HG02798 (cell line): Measurements from ENCODE around the gene PMP22.
A peak's percentile ranks its signal among the peaks of the same experiment; 100 is the strongest.

Experiments used
- ATAC-seq: cut with Tn5 transposase; IDR thresholded peaks from one replicate; pipeline ENCODE4 v1.9.1; 2021; ENCODE audit warnings: mild to moderate bottlenecking; ENCODE audit not compliant: unreplicated experiment, poor library complexity

Gene PMP22

DNA sequence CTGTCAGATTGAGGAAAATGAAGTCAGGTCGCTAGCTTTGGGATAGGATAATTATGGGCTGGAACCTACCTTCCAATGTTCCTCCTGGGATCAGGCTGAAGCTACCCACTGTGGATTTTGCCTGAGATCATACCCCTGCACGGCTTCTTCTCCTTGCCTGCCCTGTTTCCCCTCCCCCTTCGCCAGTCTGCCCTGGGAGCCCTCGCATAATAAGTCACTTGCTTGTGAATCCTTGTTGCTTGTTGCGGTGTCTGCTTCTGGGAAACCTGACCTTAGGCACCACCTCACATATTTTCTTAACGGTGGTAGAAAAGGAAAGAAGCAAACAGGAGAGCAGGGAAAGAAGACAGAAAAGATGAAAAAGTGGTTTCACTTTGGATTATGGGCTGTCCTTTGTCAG, 13.3 kb upstream of the PMP22 start:
- no peak for ATAC-seq

DNA sequence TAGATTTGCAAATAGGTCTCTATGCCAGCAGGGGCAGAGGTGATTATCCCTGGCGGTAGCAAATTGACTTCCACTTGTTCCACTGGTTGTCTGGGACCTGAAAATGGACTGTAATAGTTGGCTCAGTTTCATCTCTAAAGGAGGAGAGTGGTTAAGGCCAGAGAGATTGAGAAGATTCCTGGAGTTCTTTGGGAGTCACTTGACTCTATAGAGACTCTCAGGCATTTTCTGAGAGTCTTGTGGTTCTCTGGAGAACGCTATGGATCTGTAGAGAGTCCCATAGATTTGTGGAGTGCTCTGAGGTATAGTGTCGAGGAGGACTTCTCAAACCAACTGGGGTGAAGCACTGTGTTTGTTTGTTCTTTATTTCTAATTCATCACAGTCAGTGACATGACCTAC, 8.9 kb upstream of the PMP22 start:
- ATAC-seq: no peak

DNA sequence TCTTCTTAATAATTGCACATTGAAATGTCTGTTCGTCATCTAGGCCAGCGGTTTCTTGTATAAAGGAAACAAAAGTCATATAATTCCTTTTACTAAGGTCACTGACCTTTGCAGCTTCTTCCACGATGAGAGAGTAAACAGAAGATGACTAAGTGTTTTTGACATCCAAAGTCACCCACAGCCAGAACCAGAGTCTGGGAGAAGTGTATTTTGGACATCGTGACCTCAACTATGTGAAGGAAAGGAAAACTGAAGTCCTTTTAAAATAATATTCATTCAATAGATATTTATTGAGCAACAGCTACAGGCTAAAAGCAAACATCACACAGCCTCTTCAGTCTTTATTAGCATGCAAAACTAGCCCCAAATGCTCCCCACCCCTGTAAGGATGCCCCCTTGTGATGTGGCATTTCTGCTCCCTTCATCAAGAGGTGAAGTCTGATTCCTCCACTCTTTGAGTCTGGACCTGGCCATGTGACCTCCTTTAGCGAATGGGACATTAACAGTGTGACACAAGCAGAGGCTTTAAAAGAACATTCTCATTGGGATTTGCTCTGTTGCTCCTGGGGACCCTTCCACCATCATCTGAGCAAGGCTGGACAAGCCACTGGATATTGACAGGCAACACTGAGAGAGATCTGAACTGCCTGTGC, 8.1 kb upstream of the PMP22 start:
- ATAC-seq: no peak

DNA sequence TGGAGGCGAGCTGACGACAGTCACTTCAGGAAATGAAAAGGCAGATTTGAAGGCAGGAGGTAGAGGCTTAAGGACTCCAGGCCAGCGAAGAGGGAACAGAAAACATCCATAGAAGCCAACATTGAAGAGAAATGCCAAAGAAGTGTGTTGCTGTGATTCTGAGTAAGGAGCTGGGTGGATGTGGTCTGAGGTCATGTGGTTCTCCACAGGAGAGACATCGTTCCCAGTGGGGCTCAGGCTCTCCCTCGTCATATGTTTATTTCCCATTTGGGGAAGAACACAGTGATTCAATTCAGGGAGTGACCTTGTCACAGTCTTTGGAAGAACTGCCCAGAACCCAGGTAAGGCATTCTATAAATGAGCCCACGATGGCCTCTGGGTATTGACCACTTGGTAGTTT, 6.6 kb upstream of the PMP22 start:
- no peak for ATAC-seq

DNA sequence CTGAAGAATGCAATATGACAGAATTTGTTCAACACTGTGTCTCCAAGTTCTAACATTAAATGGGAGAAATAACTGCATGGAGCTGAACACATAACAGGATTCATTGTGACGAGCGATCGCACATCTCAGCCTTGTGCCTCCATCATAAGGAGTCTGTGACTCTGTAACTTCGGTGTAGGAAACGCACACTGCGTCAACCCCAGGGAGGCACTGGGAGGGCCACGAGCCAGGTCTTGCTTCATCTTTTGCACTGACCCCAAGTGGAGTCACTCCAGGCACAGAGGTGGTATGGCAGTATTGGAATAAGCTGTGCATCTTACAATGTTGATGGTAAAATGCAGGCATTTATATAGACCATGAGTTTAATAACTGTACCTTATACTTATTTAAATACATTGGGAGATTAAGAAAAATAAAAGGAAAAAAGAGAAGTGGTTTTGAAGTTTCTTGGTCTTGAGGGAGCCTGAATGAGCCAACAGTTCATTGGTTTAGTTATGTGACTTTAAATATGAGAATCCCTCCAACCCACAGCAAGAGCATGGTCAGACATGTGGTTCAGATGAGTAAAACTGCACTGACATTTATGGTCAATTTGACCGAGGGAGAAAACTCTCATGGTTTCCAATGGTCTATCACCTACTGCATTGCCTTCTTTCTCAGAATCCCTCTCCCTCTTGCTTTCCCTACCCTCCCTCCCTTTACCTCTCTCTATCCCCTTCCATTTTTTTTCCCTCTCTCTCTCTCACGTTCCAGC, 5.7 kb upstream of the PMP22 start:
- ATAC-seq: no peak

DNA sequence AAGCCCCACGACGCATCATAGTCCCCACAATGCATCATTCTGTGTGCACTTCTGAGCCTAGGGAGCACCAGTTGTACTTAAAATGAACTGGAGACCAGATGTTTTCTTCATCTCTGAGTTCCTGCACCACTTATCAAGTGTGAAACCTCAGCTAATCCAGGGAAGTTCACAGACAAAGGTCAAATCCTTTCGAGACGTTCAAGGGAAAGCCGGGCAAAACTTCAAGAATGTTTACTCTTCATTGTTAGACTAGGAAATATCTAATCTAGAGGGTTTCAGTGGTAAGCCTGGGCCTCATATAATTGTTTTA, 4.6 kb upstream of the PMP22 start:
- ATAC-seq: no peak

DNA sequence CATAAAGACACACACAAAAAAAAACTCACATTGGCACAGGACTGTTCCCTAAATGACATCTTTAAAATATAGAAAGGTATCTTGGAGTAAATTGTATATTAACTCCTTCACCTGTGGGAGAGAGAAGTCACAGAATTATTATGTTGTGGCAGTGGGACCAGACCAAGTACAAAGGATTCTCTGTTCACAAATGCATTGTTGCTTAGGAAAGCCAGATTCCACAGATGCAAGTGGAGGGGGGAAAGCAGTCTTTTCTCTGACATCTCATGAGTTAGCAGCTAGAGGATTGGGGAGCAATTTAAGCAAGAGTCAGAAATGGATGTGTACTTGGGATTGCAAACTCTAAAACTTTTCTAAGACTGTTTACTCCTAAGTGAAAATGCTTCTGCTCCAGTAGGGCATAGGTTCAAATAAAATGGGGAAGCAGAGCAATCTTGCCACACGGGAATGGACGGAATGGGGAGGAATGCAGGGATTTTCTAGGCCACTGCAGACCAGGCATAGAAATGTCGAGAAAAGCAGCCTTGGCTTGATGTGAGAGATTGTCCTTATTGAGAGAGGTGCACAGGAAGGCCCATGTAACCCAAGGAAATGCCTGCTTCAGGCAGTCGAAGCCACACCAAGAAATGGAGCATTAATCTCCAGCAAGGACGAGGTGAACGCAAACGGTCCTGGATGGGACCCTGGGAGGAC, 4.1 kb upstream of the PMP22 start:
- ATAC-seq: no peak

DNA sequence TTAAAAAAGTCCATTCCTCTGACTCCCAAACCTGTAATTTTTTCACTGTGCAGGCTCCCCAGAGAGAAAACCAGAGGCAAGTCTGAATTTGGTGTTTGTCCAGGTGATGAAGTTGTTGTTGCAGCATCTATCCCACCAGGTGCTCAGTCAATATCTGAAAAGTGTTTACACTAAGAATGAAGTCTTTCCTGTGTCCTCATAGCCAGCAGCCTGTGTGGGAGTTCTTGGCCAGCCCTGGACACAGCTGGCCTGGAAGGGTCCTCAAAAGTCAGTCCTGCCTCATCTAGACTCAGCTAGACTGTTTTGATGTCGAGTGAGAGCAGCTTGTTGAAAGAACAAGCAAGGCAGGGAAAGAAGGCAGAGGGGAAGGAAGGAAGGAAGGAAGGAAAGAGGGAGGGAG, 3.3 kb upstream of the PMP22 start:
- no peak for ATAC-seq

DNA sequence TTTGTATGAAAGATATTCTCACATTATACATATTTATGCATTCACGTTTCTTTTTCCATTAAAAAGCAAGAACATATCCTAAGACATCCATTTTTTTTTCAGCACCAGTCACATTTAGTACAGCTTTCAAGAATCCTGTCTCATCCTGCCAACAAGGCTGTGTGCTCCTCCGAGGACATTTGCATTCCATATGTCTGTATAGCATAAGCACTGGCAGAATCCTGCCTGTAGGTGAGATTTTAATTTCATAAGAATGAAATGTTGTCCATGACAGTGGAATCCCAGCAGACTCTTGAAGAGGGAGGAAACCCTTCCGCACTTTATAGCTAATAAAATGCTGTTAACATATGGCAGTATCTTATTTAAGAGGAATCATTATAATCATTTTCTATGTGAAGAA, 2.9 kb upstream of the PMP22 start:
- no peak for ATAC-seq

DNA sequence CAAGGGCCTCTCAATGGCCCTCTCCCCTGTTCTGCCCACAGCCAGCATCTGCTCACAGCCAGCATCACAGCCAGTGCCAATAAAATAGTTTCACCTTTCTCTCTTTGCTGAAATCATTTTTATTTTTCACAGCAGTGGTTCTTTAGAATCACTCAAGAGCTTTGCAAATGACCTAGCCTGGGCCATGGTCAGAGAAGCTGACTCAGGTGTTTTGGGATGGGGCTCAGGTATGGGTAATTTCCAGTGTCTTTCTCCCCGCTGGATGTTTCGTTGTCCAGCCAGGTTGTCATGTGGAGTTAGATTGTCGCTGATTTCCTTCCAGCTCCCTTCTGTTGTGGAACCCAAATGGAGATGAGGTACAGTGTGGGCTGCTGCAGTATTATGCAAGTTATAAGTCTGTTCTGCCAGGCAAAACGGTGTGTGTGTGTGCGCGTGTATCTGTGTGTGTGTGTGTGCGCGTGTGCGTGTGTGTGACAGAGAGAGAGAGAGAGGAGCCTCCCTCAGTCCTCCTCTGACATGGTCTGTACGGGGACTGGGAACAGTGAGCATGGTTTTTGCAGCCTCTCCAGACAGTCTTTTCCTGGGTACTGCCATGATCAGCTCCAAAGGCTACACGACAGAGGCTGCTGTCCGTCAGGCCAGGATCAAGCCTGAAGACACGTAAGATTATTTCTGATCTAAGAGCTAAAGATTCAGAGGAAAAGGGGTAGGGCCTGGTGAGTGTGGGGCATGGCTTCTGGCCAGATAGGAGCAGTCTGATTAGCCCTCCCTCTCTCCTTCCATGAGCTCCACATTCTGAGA, 1.4 kb upstream of the PMP22 start:
- no peak for ATAC-seq

DNA sequence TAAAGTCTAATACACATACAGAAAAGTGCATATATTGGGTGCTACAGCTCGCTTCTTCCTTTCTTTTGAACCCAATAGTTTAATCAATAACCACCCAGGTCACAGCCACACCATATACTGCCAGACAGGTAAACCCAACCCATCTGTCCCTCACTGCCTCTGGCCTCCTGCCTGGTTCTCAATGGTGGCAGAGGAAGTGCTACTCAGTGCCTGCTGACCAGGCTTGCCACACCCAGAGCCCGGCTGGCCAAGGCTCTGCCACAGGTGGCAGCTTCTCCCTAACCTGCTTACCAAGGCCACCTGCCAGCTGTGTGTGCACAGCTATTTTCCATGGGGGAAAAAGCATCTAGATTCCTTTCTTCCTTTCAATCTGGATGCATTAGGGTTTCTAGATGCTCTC, 584 bp downstream of the PMP22 start:
- ATAC-seq: no peak

DNA sequence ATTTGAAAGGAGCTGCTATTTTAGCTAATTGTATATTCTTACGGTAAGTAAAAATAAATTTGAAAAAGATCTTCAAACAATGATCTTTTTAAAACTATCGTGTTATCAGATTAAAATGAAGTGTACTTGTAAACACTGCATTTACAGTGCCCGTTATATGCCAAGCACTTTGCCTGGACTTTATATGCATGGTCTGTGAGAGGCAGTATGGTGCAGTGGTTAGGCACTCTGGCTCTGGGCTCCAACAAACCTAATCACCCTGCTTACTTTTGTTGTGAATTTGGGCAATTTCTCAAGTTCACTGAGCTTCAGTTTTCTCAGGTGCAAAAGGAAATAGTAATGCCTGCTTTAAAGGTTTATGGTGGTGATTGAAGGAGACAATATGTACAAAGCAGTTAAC, 1.4 kb downstream of the PMP22 start:
- no peak for ATAC-seq

DNA sequence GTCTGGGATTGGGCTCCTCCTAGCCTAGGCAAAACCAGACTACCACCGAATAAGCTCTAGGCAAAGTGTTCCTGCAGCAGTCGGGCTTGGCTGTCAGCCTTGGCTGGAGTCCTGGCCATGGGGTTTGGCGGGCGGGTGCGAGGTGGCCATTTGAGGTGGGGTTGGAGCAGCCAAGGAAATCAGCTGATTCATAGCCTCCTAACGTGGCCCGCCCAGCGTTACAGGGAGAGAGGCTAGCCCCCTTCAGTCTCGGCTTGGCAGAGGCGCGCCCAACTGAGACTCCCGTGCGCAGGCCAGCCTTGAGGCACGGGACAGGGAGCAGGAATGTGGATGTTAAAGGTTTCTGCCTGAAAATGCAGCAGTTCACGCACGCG, 1.9 kb downstream of the PMP22 start:
- ATAC-seq: no peak

DNA sequence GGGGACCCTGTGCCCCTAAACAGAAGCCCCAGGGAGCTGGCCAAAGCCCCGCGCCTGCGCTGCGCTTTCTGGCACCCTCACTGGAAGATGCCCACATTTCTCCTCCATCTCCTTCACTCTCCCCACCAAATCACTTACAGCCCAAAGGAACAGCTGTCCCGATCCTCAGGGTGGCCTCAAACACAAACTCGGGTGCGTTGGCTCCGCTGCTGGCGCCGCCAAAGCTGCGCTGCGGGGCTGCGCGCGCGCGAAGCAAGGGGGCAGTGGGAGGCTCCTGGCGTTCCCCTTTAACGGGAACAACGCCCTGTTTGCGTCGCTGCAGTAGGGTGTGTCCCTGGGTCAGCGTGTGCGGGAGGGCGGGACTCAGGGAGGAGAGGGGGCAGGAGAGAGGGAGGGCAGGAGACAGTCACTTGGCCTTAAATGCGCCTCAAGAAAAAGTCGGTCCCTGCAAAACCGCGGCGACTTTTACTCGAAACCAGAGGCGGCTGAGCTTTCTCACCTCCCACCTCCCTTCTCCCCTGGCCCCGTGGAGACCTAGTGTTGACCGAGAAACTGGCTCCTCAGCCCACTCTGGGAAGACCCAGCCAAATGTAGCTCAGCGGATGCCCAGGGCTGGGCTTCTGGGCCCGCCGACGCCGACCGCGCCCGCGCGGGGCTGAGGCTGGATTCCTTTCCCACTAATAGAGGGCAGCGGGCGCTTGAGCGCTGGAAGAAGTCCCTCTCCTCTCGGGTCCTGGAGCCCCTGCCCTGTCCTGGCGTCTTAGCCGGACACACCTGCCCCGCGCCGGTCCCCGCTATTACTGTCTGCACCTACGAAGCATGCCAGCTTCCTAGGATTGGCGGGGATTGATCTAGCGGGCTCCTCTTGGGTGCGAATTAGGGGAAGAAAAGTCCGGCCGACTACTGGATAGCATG, 2.6 kb downstream of the PMP22 start:
- ATAC-seq: no peak

DNA sequence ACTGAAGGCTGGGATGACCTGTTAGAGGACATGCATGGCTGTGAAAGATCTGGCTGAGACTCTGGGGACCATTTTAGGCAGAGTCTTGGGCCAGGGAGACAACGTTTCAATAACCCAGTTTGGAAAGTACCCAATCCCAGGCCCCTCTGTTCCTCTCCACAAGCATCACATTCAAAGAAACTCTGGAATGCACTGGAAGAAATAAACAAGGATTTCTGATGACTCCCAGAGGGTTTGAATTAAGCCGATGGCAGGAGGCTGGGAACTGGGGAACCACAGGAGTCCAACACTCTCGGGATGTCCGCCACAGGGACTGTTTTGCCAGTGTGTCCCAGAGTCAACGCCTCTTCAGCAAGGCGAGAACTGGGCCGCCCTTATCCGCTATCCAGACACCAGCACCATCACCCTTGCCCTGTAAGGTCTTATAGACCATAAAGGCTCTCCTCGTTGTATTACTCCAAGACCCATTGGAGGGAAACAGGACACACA, 3.3 kb downstream of the PMP22 start:
- ATAC-seq: no peak

DNA sequence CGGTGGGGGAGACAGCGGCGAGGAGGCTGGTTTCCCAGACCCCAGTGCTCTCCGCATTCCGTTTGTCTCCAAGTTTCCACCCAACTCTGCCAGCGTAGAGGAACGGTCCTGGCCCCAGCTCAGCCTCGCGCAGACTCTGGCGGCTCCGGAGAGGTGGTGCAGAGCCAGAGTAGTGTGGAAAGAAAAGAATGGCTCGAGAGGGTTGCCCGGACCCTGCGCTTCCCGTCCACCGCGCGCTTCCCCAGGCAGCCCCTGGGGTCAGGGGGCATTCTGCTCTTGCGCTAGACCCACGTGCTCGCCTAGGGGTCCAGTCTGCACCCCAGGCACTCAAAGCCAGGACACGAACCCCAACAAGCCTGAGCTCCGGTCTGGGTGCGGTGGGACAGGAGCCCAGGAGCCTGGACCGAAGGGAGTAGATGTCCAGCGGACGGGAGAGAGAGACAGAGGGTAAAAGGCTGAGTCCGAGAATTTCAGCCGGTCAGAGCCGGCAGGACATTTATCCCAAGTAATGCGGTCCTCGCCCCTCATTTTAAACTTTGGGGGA, 3.8 kb downstream of the PMP22 start:
- ATAC-seq: no peak

DNA sequence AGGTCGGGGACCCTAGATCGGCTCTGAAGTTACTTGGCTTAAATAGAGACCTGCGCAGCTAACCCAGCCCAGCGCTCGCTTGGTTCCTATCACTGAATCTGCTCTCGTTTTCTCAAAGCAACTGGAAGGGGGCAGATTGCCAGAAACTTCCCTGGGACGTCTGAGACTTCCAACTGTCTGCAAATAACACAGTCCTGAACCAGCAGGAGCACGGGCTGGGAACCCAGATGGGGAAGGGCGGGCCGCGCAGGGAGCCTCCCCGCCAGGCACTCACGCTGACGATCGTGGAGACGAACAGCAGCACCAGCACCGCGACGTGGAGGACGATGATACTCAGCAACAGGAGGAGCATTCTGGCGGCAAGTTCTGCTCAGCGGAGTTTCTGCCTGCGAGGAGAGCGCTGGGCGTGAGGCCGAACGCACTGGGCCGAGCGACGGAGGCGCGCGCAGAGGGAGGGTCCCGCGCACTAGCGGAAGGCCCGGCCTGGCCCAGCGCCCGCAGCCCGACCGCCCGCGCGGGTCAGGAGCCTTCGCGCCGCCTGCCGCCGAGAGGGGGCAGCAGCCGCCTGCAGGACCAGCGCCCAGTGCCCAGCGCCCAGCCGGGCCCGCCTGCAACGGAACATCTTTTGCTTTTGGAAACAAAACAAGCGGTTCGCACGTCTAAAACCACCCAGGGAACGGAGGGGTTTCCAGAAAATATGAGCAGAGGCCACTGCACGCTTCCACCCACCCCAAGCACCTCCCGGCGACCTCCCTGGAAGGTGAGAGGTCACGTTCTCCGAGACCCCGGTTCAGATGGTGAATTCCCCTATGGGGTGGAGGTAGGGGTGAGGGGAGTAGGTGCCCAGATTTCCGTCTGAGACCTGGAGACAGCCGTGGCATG, 4.5 kb downstream of the PMP22 start:
- peak; percentile 63 for ATAC-seq

DNA sequence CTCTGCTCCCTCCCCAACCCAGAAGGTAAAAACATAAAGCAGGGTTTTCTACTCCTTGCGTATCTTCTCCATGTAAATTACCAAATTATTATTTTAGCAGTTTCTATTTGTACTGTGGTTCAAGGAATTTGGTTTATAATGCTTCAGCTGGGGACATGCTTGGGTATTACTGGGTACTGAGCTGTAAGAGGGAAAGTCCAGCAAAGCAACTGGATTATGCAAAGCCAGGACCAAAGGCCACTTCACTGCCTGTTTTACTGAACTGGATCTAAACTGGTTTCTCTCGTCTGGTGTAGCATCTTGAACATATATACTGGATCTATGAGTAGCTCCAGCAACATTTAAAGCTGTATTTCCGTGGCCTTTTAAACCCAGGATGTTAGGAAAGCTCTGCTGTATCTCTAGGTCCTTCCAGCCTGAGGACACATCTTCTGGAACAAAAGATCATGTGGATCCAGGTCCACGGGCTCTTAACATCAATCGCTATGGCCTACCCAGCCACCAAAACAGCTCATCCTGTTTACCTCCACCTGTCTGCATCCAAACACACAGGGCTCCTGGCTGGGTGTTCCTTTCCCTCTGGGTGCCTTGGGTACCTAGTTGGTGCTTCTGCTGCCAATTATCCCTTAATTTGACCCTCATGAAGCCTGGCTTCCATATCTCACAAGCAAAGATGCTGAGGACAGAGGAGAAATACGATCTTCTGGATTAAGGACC, 7.2 kb downstream of the PMP22 start:
- ATAC-seq: no peak
